GM18907 (cell line): ENCODE results near the gene EHMT1.
"Not testable (repeated sequence)": the region's sequence is repeated elsewhere in the genome, so short reads cannot be mapped to it uniquely, and the experiment has no call there.

ENCODE experiments used
- ATAC-seq: cut with Tn5 transposase; IDR thresholded peaks from one replicate; pipeline ENCODE4 v1.9.1; 2021; ENCODE audit warnings: mild to moderate bottlenecking, moderate library complexity; ENCODE audit not compliant: unreplicated experiment

The EHMT1 gene

GRCh38 chr9:137614631-137615386 is 4.0 kb upstream of the EHMT1 start:
- no peak for ATAC-seq

GRCh38 chr9:137615387-137615871 is 3.4 kb upstream of the EHMT1 start:
- no peak for ATAC-seq

- ATAC-seq: peak; percentile 17
Measured at GRCh38 chr9:137619240-137620047, 639 bp downstream of the EHMT1 start.

- no peak for ATAC-seq
Measured at GRCh38 chr9:137620048-137620405, 1.2 kb downstream of the EHMT1 start.

GRCh38 chr9:137620581-137620980 is 1.8 kb downstream of the EHMT1 start:
- ATAC-seq: no peak

GRCh38 chr9:137621131-137621757 is 2.4 kb downstream of the EHMT1 start:
- no peak for ATAC-seq

GRCh38 chr9:137622211-137622610 is 3.4 kb downstream of the EHMT1 start:
- not testable (repeated sequence) for ATAC-seq

- no peak for ATAC-seq
Measured at GRCh38 chr9:137626464-137626863, 7.7 kb downstream of the EHMT1 start.

- ATAC-seq: not testable (repeated sequence)
Measured at GRCh38 chr9:137627406-137627805, 8.6 kb downstream of the EHMT1 start.

GRCh38 chr9:137630126-137630525 is 11.3 kb downstream of the EHMT1 start:
- no peak for ATAC-seq

- ATAC-seq: no peak
Measured at GRCh38 chr9:137630679-137631078, 11.9 kb downstream of the EHMT1 start.

- no peak for ATAC-seq
Measured at GRCh38 chr9:137631345-137632229, 12.8 kb downstream of the EHMT1 start.

GRCh38 chr9:137632230-137633161 is 13.7 kb downstream of the EHMT1 start:
- no peak for ATAC-seq

GRCh38 chr9:137634016-137634415 is 15.2 kb downstream of the EHMT1 start:
- ATAC-seq: no peak

GRCh38 chr9:137638680-137639079 is 19.9 kb downstream of the EHMT1 start:
- no peak for ATAC-seq

- ATAC-seq: no peak
Measured at GRCh38 chr9:137639303-137640051, 20.7 kb downstream of the EHMT1 start.

GRCh38 chr9:137640862-137641261 is 22.1 kb downstream of the EHMT1 start:
- ATAC-seq: no peak

GRCh38 chr9:137642118-137642601 is 23.4 kb downstream of the EHMT1 start:
- no peak for ATAC-seq

GRCh38 chr9:137642892-137643291 is 24.1 kb downstream of the EHMT1 start:
- ATAC-seq: no peak
